Measurements from ENCODE around the gene RANBP2. TPM values are rescaled to one million over a fixed set of nuclear protein-coding genes. Genes with fewer than 3 reads are reported as not detected.

Gene RANBP2
- total and polyA plus RNA-seq, 4 donors, result 9.1 to 51.7 (median 22.9) TPM

DNA sequence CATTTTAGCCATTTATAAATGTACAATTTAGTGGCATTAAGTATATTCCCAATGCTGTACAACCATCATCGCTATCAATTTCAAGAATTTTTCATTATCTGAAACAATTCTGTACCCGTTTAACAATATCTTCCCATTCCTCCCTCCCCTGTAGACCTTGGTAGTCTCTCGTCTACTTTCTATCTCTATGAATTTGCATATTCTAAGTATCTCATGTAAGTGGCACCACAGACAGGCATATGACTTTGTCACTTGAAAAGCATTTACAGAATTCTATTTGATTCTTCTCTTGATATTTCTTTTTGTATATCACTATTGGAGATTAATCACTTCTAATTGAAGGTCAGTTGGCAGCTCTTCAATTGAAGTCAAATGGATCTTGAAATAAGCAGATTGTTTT, 115.3 kb downstream of the RANBP2 start:
- no peak for TF ChIP-seq NR2F2 (IDR thresholded peaks at IDR 0.05)
- TF ChIP-seq RAD21 (IDR thresholded peaks at IDR 0.05), result no peak
- no peak for TF ChIP-seq SP1 (IDR thresholded peaks at IDR 0.05)
- no peak for TF ChIP-seq HNF4A (conservative IDR thresholded peaks at IDR 0.05)
- no peak for TF ChIP-seq FOXA2 (IDR thresholded peaks at IDR 0.05)
- TF ChIP-seq FOXA1 (IDR thresholded peaks at IDR 0.05), result no peak
- TF ChIP-seq HNF4G (IDR thresholded peaks at IDR 0.05), result no peak
- TF ChIP-seq RXRA (IDR thresholded peaks at IDR 0.05), result no peak
- TF ChIP-seq, protein P1, sequence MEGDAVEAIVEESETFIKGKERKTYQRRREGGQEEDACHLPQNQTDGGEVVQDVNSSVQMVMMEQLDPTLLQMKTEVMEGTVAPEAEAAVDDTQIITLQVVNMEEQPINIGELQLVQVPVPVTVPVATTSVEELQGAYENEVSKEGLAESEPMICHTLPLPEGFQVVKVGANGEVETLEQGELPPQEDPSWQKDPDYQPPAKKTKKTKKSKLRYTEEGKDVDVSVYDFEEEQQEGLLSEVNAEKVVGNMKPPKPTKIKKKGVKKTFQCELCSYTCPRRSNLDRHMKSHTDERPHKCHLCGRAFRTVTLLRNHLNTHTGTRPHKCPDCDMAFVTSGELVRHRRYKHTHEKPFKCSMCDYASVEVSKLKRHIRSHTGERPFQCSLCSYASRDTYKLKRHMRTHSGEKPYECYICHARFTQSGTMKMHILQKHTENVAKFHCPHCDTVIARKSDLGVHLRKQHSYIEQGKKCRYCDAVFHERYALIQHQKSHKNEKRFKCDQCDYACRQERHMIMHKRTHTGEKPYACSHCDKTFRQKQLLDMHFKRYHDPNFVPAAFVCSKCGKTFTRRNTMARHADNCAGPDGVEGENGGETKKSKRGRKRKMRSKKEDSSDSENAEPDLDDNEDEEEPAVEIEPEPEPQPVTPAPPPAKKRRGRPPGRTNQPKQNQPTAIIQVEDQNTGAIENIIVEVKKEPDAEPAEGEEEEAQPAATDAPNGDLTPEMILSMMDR (IDR thresholded peaks at IDR 0.05; ENCODE audit: low read depth, low read length, missing input control), result no peak
- TF ChIP-seq, protein P2, sequence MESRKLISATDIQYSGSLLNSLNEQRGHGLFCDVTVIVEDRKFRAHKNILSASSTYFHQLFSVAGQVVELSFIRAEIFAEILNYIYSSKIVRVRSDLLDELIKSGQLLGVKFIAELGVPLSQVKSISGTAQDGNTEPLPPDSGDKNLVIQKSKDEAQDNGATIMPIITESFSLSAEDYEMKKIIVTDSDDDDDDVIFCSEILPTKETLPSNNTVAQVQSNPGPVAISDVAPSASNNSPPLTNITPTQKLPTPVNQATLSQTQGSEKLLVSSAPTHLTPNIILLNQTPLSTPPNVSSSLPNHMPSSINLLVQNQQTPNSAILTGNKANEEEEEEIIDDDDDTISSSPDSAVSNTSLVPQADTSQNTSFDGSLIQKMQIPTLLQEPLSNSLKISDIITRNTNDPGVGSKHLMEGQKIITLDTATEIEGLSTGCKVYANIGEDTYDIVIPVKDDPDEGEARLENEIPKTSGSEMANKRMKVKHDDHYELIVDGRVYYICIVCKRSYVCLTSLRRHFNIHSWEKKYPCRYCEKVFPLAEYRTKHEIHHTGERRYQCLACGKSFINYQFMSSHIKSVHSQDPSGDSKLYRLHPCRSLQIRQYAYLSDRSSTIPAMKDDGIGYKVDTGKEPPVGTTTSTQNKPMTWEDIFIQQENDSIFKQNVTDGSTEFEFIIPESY (IDR thresholded peaks at IDR 0.05), result no peak
- TF ChIP-seq GABPA (IDR thresholded peaks at IDR 0.05 in 1 of 2, conservative IDR thresholded peaks at IDR 0.05 in 1 of 2), result no peak
- TF ChIP-seq, protein P3, sequence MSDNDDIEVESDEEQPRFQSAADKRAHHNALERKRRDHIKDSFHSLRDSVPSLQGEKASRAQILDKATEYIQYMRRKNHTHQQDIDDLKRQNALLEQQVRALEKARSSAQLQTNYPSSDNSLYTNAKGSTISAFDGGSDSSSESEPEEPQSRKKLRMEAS (IDR thresholded peaks at IDR 0.05), result no peak
- TF ChIP-seq EGR1 (IDR thresholded peaks at IDR 0.05; ENCODE audit: low read depth in 2 of 2), result no peak
- Histone ChIP-seq H3K9me3 (ENCODE audit: control insufficient read depth in 4 of 4, low read length in 3 of 4) (no peaks in the 10 kb centered on the region), H3K27me3 (ENCODE audit: control insufficient read depth in 4 of 4, insufficient read depth in 4 of 4, low read length in 3 of 4) (no peaks in the 10 kb centered on the region), H3K4me1 (ENCODE audit: control insufficient read depth in 4 of 4, insufficient read depth in 4 of 4, low read length in 3 of 4) (peaks cover 0 to 3% (median 0%) of the 10 kb centered on the region in 4 donors), H3K9ac (ENCODE audit: low read depth in 1 of 2, low read length in 2 of 2) (no peak overlapping the region), H3K27ac (ENCODE audit: low read depth in 1 of 2, low read length in 2 of 2) (no peak overlapping the region), H3K4me3 (ENCODE audit: low read depth in 1 of 3, low read length in 3 of 3) (no peak overlapping the region), H3K36me3 (ENCODE audit: control insufficient read depth in 4 of 4, insufficient read depth in 3 of 4, low read depth in 1 of 4, low read length in 3 of 4) (peaks cover 0 to 2% (median 0%) of the 10 kb centered on the region in 4 donors)
- no peak for DNase-seq (ENCODE audit: low spot score)
- 95% methylated on average over 3 of the region's 3 CpGs for WGBS

DNA sequence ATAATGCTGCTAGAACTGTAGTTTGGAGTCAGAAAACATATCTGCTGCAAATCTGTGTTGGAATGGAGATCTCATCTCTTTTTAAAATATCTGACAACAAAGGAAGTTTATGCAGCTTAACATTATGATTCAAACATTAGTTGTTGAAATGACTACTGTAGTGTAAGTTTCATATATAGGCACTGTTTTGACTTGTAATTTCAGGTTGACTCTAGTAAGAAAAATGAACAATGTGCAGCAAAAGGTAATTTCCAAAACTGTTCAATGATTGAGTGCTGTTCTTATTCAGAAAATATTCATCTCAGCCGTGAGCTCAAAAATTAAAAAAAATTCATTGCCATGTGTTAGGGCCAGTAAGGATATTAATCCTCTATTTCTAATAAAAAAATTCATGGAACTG, 115.8 kb downstream of the RANBP2 start:
- no peak overlapping the region for H3K9ac ChIP-seq (ENCODE audit: low read depth in 1 of 2, low read length in 2 of 2)
- TF ChIP-seq, protein P3 (IDR thresholded peaks at IDR 0.05), result no peak
- TF ChIP-seq EGR1 (IDR thresholded peaks at IDR 0.05; ENCODE audit: low read depth in 2 of 2) (no peak), FOXA1 (IDR thresholded peaks at IDR 0.05) (no peak), NR2F2 (IDR thresholded peaks at IDR 0.05) (no peak), SP1 (IDR thresholded peaks at IDR 0.05) (no peak)
- TF ChIP-seq, protein P1 (IDR thresholded peaks at IDR 0.05; ENCODE audit: low read depth, low read length, missing input control), result no peak
- no peak overlapping the region for H3K4me3 ChIP-seq (ENCODE audit: low read depth in 1 of 3, low read length in 3 of 3)
- WGBS, result 91% methylated on average over 1 of the region's 1 CpG
- no peak overlapping the region for H3K27ac ChIP-seq (ENCODE audit: low read depth in 1 of 2, low read length in 2 of 2)
- H3K36me3 ChIP-seq (ENCODE audit: control insufficient read depth in 4 of 4, insufficient read depth in 3 of 4, low read depth in 1 of 4, low read length in 3 of 4), result peaks cover 0 to 2% (median 0%) of the 10 kb centered on the region in 4 donors
- H3K9me3 ChIP-seq (ENCODE audit: control insufficient read depth in 4 of 4, low read length in 3 of 4), result no peaks in the 10 kb centered on the region
- peaks cover 0 to 3% (median 0%) of the 10 kb centered on the region in 4 donors for H3K4me1 ChIP-seq (ENCODE audit: control insufficient read depth in 4 of 4, insufficient read depth in 4 of 4, low read length in 3 of 4)
- no peaks in the 10 kb centered on the region for H3K27me3 ChIP-seq (ENCODE audit: control insufficient read depth in 4 of 4, insufficient read depth in 4 of 4, low read length in 3 of 4)
- DNase-seq (ENCODE audit: low spot score), result no peak

Small RNAs within 50 kb of the gene (small RNA-seq; reads per million reads assigned to genes)
- gene AC010095.1, result not detected

Other genes with a start within 250 kb of the RANBP2 start
- gene LIMS1, start 185.0 kb upstream of the RANBP2 start, total RNA-seq, result 10 to 100 TPM; 29.5 to 37.1 TPM
- gene LIMS1, start 185.0 kb upstream of the RANBP2 start, polyA plus RNA-seq, result 10 to 100 TPM; 10.2 to 14.8 TPM
- 1 to 10 TPM; 3.9 to 5.0 TPM for gene CCDC138, start 67.3 kb downstream of the RANBP2 start, total RNA-seq
- 1 to 10 TPM in 1 of 2 donors, under 1 TPM in 1; 0.76 to 1.5 TPM for gene CCDC138, start 67.3 kb downstream of the RANBP2 start, polyA plus RNA-seq

Data from liver (tissue), 10 donors.